GM19468 (cell line): ENCODE data around the gene CGNL1.

Source experiments
- ATAC-seq: cut with Tn5 transposase; IDR thresholded peaks from one replicate; pipeline ENCODE4 v1.9.1; 2021; ENCODE audit warnings: mild to moderate bottlenecking, moderate library complexity, moderate number of reproducible peaks; ENCODE audit not compliant: unreplicated experiment; ENCODE audit errors: extremely low read depth

CGNL1 gene

DNA sequence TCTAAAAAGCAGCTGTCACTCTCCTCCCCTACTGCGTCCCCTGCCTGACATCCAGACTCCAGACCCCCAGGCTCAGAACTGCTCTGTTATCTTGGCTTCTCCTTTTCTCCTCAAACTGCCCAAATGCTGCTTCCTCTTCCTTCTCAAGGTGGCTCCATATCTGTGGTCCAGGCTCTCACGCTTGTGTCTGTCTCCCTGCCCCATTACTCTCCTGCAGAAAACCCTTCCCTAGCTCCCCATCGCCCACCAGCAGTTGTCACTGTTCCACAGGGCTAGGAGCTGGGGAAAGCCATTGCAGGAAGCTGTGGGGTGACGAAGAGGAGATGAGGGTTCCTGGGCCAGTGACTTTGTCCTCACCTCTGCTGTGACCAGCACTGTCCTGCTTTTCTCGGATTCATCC is 30.7 kb upstream of the CGNL1 start:
- no peak for ATAC-seq

DNA sequence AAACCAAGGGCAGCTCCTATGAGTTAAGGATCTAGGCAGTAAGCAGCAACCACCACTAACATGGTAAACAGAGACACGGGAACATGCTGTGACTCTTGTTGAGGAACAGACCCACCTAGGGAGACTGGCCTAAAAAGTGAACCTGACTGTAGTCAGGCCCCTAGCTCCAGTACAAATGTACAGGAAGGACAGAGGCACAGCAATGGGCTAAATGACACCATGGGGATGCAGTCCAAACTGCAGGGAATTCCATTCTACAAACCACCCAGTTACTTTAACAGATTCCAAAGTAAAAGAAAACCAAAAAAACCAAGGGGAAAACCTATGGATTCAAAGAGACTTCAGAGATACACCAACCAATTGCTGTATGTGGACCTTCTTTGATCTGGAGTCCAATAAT is 28.2 kb upstream of the CGNL1 start:
- no peak for ATAC-seq

DNA sequence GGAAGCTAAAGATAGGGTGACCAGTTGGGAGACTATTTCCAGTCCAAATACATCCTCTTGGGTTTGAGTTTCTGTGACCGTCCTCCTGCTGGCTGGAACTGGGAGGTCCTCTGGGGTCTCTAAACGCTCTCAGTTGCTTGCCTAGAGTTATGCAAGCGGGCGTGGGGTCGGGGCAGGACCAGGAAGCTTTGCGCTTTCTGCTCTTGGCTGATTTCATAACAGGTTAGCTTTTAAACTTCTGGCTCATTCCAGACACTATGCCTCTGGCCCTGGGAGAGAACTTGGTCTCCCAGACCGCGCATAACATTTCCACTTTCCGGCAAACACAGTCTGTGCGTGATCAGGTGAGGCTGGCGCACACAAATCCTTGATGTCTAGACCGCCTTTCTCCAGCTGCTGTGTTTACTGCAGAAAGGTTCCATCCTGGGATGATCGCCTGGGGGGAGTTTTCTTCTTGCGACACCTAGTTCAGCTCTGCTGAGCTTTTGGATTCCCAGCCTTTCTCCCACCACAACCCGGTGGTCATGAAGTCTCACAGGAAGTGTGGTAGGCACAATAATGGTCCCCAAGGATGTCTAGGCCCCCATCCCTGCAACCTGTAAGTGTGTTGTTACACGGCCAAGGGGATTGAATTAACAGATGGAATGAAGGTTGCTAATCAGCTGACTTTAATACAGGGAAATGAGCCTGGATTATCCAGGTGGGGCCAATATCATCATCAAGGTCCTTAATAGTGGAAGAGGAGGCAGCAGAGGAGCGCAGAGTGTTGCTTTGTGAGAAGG is 23.6 kb upstream of the CGNL1 start:
- ATAC-seq, result no peak

DNA sequence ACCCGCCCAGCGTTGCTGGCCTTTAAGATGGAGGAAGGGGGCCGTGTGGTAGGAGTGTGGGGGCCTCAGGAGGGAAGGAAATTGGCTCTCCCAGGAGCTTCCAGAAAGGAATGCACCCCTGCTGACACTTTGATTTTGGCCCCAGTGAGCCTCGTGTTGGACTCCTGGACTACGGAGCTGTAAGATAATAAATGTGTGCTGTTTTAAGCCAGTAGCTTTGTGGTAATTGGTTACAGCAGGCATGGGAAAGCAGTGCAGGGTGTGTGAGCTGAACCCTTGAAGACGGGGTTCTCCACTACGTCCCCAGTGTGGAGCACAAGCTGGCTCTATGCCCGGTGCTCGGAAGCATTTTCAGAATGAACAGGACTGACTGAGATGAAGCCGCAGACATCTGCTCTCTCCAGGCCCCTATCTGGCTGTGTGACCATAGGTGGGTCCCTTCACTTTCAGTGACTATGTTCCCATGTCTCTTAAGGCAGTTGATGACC is 22.9 kb upstream of the CGNL1 start:
- ATAC-seq, result no peak

DNA sequence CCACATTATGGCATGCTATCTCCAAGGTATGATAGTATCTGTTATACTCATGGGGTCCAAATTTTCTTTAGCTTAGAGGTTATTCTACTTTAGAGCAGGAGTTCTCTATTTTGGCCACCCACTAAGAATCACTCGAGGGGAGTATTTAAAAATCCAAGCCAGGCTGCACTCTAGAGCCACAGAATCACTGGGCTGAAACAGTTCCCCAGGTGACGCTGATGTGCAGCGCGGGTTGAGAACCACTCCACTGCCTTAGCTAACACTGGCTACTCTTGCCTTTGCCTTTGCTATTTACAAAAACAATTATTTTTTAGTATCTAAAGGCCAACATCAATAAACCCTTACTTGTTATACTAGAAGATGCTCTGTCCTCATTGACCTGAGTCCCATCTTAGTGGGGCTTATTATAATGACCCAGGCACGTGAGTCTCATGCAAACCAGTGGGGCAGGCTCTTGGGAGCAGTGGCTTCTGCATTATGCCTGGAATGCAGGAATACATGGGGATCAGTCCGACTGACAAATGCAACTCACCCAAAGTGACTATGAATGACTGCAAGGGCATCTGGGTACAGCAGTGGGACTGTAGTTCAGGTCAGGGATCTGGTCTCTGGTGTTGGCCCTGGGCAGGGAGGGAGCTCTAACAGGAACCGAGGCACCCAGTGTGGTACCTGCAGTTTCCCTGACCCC is 21.7 kb upstream of the CGNL1 start:
- ATAC-seq, result no peak

DNA sequence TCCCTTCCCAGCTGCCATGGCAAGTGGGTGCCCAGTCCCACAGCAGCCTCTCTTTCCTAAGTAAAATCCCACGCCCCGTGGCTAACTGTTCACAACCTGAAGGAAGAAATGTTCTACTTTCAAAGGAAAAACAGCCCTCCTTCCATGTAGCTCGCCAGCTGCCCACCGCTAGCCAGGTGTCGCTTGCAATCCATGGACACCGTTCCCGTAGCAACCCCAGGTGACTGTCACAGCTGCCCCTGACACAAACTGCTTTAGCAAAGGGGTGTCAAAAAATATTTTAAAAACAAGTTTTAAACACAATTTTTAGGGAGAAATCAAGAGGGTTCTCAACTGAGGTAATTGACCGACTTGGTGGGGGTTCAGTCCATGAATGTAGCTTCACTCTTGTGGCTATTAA is 21.0 kb upstream of the CGNL1 start:
- ATAC-seq, result no peak

DNA sequence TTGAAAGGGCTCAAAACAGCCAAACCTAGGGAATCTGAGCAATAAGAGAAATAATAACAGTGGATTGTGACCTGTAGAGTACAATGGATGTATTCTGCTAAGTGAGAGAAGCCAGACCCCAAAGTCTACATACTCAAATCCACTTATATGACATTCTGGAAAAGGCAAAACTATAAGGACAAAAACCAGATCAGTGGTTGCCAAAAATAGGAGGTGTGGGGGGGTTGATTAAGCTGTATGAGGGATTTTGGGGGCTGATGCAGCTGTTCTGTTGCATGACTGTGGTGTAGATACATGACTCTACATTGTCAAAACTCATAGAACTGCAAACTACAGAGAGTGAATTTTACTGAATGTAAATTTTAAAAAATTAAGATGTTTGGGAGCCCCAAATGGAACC is 20.1 kb upstream of the CGNL1 start:
- ATAC-seq, result no peak

DNA sequence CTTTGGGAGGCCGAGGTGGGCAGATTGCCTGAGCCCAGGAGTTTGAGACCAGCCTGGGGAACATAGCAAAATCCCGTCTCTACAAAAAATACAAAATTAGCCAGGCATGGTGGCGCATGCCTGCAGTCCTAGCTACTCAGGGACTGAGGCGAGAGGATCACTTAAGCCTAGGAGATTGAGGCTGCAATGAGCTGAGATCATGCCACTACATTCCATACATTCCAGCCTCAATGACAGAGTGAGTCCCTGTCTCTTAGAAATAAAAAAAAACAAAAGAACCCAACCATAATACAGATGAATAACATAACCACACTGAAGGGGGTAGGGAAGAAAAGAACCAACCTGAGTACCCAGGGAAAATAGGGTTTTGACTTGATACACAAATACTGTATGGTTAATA is 19.7 kb upstream of the CGNL1 start:
- ATAC-seq, result no peak

DNA sequence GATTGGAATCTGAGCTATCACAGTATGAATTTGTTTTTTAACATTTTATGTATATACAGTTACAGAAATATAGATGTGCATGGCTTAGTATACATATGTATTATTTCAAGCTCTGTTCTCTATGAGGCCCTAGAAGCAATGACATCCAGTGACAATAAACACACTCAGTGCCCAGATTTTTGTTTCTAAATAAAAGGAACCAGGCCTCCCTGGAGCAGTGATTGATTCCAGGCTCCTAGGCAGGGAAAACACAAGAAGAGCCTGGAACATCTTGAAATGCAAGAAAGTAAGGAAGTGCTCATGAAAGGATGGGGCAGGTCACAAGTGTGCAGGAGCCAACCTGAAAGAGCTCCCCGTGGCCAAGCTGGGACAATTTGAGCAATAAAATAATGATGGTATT is 18.5 kb upstream of the CGNL1 start:
- no peak for ATAC-seq

DNA sequence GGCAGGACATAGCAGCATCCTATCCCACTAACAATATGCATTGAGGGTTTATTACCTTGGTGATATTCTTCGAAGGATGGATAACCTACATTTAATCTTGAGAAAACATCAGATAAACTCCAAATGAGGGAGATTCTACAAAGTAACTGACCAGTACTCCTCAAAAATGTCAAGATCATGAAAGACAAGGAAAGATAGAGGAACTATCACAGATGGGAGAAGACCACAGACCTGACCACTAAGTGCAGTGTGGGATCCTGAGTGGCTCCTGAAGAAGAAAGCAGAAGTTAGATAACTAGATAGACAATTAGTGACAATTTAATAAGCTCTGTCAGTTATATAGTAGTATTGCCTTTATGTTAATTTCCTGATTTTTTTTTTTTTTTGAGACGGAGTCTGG is 17.7 kb upstream of the CGNL1 start:
- no peak for ATAC-seq

DNA sequence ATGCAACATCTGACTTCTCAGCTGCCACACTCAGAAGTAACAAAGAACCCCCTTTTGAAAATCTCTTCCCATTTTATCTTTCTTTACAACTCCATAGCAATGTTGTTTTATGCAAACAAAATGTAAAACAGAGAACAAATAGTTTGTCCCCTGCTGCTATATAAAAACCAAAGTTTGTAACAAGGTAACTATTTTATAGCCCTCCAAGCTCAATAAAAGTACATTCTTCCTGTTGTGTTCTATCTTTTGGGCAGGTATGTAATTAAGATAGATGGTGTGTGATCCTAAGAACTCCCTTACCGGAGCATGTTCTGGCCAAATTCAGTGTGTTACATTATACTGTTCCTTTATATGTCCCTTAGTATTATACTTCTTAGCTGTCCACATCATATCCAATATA is 12.6 kb upstream of the CGNL1 start:
- ATAC-seq, result no peak

DNA sequence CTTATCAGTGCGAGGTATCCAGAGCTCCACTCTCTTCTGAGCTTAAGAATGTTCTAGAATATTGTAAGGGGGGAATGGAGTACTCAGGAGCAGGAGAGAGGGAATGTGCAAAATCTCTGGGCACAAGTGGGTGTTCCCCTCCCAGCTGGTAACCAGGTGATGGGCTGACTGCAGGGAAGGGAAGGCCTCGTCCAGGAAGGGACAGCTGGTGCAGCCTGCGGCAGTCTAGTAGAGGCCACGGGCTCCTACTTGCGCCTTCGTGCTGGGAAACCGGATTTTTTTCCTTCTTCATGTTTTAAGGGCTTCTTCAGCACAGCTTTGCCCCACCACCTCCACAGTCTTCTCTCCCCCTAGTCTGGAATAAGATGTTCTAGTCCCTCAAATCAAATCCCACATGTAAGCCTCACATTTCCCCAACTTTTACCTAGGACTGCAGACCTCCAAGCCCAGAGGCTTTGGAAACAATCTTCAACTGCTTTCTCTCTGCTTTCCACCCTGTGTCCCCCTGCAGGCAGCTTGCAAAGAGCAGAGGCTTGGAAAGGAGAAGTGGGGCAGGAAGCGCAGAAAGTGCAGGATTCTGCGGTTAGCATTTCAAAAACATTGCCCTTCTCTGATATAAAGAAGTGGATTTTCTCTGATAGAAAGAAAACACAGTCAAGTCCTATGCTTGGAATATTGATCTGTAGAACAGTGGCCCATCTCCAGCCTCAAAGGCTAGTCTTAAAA is 11.9 kb upstream of the CGNL1 start:
- no peak for ATAC-seq

DNA sequence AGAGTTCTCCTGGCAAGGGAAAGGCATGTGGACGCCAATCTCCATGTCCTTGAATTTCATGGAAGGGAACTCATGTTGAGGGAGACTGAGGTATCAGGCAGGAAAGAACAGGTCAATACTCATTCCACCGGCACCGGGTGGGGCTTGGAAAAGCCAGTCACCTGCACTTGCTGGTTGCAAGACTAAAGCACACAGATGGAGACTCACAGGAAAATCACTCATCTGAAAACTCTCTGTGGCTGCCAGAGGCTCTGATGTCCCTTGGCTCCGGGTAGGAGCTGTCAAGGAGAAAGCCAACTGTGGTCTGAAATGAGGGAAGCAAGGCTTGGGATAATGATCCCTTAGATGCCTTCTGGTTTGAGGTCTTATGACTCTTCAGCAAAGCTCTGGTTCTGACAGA is 8.7 kb upstream of the CGNL1 start:
- ATAC-seq, result no peak

DNA sequence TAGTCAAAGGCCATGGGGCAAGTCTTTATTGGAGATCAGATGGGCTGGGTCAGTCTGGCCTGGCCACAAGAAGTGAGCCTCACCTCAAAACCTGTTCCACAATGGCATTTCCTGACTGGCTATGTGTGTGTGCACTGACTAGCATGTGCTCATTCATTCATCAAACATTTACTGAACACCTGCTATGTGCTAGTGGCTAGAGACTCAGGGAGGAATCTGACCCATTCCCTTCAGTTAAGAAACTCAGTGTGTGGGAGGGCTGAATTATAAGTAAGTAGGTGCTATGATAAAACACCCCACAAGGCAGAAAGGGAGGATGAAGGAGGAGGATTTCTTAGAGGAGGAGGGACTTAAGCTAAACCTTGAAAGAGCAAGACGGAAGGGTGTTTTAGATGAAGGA is 5.4 kb upstream of the CGNL1 start:
- no peak for ATAC-seq

DNA sequence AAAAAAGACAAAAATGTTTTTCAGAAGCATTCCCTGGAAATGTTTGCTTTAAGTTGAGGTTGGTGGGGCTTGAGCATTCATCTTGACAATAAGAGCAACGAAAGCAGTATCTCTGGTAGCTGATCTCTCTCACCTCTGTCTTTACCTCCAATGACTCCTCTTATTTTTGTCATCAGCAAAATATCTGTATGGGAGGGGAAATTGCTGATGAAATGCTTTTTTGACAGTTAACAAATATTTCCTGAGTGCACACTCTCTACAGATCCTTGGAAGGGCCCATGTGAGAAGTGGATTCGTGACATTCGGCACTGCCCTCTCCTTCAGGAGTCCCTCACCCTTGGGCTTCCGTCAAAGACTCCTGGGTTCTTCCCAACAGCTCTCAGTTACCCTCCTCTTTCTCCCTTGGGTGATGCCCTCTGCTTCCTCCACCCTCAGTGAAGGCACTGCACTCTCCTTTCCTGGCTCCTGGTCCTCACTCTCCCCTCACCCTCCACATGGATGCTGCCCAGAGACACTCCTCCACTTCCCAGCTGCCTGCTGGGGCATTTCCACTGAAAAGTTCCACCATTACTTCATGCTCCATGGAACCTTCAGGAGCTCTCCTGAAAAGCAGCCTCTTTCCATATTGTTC is 2.9 kb upstream of the CGNL1 start:
- ATAC-seq, result no peak

DNA sequence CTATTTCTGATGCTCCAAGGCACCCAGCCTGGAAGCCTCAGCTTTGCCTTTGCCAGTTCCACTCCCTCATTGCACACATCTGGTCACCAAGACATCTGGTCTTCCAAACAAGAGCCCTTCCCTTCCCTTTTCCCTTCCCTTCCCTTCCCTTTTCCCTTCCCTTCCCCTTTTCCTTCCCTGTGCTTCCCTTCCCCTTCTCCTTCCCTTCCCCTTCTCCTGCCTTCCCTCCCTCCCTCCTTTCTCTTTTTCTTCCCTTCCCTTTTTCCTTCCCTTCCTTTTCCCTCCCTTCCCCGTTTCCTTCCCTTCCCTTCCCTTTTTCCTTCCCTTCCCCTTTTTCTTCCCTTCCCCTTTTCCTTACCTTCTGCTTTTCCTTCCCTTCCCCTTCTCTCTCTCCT is 2.4 kb upstream of the CGNL1 start:
- no peak for ATAC-seq

DNA sequence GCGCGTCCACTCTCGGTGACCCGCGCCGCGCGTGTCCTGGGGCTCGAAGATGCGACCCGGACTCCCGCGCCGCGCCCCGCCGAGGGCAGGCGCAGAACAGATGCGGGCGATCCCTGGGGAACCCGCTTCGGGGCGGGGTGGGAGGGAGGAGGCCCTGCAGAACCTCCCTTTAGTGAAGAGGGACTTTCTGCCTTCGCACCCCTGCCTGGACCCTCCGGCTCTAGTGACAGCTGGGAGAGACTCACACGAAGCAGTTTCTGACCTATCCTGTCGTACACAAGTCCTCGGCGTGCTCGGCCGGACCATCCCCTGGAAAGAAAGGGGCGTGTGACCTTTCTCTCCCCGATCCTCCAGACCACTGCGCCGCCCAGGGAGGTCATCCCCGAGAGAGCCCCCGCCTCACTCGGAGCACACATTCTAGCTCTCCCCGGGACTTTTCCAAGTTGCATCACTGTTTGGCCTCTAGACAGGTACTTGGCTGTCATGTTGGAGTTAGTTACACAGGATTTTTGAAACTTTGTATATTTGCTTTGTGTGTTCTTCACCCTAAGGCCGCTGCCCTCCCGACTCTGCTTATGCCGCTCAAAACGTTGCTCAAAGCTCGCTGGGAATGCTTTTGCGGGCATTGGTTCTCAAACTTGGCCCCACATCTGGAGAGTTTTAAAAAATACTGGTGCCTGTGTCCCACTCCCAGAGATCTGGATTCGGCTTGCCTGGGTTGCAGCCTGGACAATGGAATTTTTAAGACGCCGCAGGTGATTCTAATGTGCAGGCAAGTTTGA is 582 bp downstream of the CGNL1 start:
- ATAC-seq, result no peak

DNA sequence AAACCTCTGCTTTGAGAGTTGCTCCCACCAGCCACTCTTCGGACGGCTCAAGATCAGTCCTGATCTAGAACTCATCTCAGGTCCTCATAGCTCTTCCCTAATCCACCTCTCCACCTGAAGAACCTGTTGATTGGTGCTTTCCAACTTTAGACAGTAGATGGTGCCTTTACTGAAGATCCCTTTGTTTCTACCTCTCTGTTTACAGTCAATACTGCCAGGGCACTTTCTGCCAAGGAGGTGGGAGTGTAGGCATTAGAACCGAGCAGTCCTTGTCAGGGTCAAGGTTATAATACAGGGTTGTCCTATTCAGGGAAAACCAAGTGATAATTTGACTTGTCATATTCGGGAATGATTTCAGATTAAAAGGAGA is 1.2 kb downstream of the CGNL1 start:
- no peak for ATAC-seq

DNA sequence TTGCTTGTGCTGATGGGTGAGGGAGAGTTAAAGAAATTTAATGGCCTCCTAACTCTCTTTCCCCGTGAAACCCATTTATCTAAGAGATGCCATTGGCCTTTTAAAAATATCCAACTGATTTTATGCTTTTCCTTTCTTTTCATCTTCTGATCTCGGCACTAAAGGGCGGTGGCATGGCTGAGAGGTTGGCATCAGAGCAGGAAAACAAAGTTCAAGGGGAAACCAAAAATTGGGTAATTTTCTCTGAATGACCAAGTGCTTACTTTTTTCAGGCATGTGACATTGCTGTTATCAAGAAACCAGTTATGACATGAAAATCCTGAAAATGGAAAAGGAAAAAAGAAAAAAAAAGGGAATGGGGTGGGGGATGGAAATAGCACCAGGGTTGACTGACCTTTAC is 3.2 kb downstream of the CGNL1 start:
- ATAC-seq, result no peak

DNA sequence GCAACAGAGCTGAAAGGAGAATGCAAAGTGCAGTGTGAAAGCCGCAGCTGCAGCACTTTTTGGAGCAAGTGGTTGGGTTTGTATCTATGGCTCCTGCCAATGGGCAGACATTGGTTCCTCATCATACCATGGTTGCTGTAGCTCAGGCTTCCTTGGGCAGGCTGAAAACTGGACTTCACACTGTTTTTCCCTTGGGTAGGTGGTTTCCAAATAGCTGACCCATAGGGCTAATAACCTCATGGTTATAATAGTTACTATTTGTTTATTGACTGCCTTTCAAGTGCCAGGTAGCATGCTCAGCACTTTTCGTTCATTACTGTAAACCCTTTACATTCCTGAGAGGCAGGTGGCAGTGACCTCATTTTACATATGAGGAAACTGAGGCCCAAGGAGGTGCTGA is 4.5 kb downstream of the CGNL1 start:
- no peak for ATAC-seq
